MM.1S (cell line): ENCODE measurements around the gene PRCC.

Experiments used
- DNase-seq: peaks from one replicate; pipeline ENCODE4 v3.0.0-alpha.2; 2015
- H2AFZ ChIP-seq: fragments of 300-600 bp; sonication (generic); 2 replicates; pipeline ENCODE4 v1.6.0; 2016; ENCODE audit warnings: antibody characterized with exemption, low read length
- H3F3A ChIP-seq: fragments of 300-600 bp; sonication (generic); 2 replicates; pipeline ENCODE4 v1.6.1; 2016; ENCODE audit warnings: mild to moderate bottlenecking, antibody characterized with exemption, low read length, moderate library complexity, mixed read lengths; ENCODE audit not compliant: insufficient read depth
- H3K27ac ChIP-seq: fragments of 300-600 bp; sonication (generic); 2 replicates; pipeline ENCODE4 v1.5.1; 2016; ENCODE audit warnings: mild to moderate bottlenecking, low read length
- H3K27me3 ChIP-seq: fragments of 300-600 bp; sonication (generic); replicated peaks from 2 replicates; pipeline ENCODE4 v1.6.0; 2016; ENCODE audit warnings: low read length; ENCODE audit not compliant: insufficient read depth
- H3K36me3 ChIP-seq: fragments of 300-600 bp; sonication (generic); replicated peaks from 2 replicates; pipeline ENCODE4 v1.6.1; 2016; ENCODE audit warnings: mild to moderate bottlenecking, low read length, mixed read lengths; ENCODE audit not compliant: insufficient read depth
- H3K4me1 ChIP-seq: fragments of 300-600 bp; sonication (generic); 2 replicates; pipeline ENCODE4 v1.6.1; 2016; ENCODE audit warnings: low read length, mixed read lengths
- H3K4me2 ChIP-seq: fragments of 300-600 bp; sonication (generic); 2 replicates; pipeline ENCODE4 v1.6.0; 2016; ENCODE audit warnings: low read depth, low read length
- H3K4me3 ChIP-seq: fragments of 300-600 bp; sonication (generic); 2 replicates; pipeline ENCODE4 v1.5.1; 2016; ENCODE audit warnings: low read length, mixed read lengths
- H3K79me2 ChIP-seq: fragments of 300-600 bp; sonication (generic); 2 replicates; pipeline ENCODE4 v1.6.1; 2016; ENCODE audit warnings: mixed run types, low read length, mixed read lengths
- H3K9ac ChIP-seq: fragments of 300-600 bp; sonication (generic); 2 replicates; pipeline ENCODE4 v1.6.1; 2016; ENCODE audit warnings: low read length, mixed read lengths
- H3K9me2 ChIP-seq: fragments of 300-600 bp; sonication (generic); replicated peaks from 2 replicates; pipeline ENCODE4 v1.6.1; 2016; ENCODE audit warnings: mild to moderate bottlenecking, low read length, mixed read lengths; ENCODE audit not compliant: insufficient read depth
- H3K9me3 ChIP-seq: fragments of 300-600 bp; sonication (generic); replicated peaks from 2 replicates; pipeline ENCODE4 v1.6.1; 2016; ENCODE audit warnings: mild to moderate bottlenecking, low read length, mixed read lengths; ENCODE audit not compliant: insufficient read depth
- H4K20me1 ChIP-seq: fragments of 300-600 bp; sonication (generic); 2 replicates; pipeline ENCODE4 v1.6.1; 2016; ENCODE audit warnings: mild to moderate bottlenecking, low read length, moderate library complexity, mixed read lengths; ENCODE audit not compliant: insufficient read depth
- CTCF ChIP-seq: fragments of 300-600 bp; sonication (generic); IDR thresholded peaks from 2 replicates; pipeline ENCODE4 v1.5.1; 2016; ENCODE audit warnings: antibody characterized with exemption, low read length, mixed read lengths
- EZH2 ChIP-seq: fragments of 300-600 bp; sonication (generic); optimal IDR thresholded peaks from 2 replicates; pipeline ENCODE3; 2017; ENCODE audit warnings: low read depth, mild to moderate bottlenecking, antibody characterized with exemption, low read length, mixed read lengths
- EZH2phosphoT487 ChIP-seq: fragments of 300-600 bp; sonication (generic); IDR thresholded peaks from 2 replicates; pipeline ENCODE4 v1.6.1; 2018; ENCODE audit warnings: antibody characterized with exemption, low read length

Gene PRCC

GRCh38 chr1:156740741-156741480 is 26.4 kb upstream of the PRCC start, which contains the start of gene MRPL24:
Gene MRPL24 (minus strand): TSS chr1:156741088. CDS start chr1:156738704, 2,384 bp downstream.
- no peak for TF ChIP-seq EZH2phosphoT487
- no peak for TF ChIP-seq CTCF
- no peak for TF ChIP-seq EZH2
- Histone ChIP-seq H3K36me3 (no peaks in the 10 kb centered on the region), H3K9ac (peak within 1 kb of the TSS; percentile 78), H3K79me2 (peaks cover 47% of the 10 kb centered on the region), H2AFZ (peak within 1 kb of the TSS; percentile 47), H3K27me3 (no peaks in the 10 kb centered on the region), H3K27ac (peak within 1 kb of the TSS; percentile 81), H3K4me1 (peaks cover 23% of the 10 kb centered on the region), H3K4me3 (peak within 1 kb of the TSS; percentile 80), H3K9me2 (no peaks in the 10 kb centered on the region), H3K4me2 (peak within 1 kb of the TSS; percentile 67), H3F3A (peaks cover 56% of the 10 kb centered on the region), H3K9me3 (no peaks in the 10 kb centered on the region), H4K20me1 (no peaks in the 10 kb centered on the region)
- DNase-seq, result peak; percentile 100

- Histone ChIP-seq H3F3A (peaks cover 56% of the 10 kb centered on the region), H3K9me2 (no peaks in the 10 kb centered on the region), H2AFZ (0 out of 2 replicates have a peak overlapping the region, but pooled peaks have one; percentile 5), H3K27ac (peak overlapping the region; percentile 57), H3K27me3 (no peaks in the 10 kb centered on the region), H3K4me2 (peak overlapping the region; percentile 67), H3K4me3 (peak overlapping the region; percentile 51), H3K36me3 (no peaks in the 10 kb centered on the region), H3K4me1 (peaks cover 29% of the 10 kb centered on the region), H3K79me2 (peaks cover 53% of the 10 kb centered on the region), H3K9me3 (no peaks in the 10 kb centered on the region), H3K9ac (peak overlapping the region; percentile 19; the same call in 1 of the 2 replicates), H4K20me1 (no peaks in the 10 kb centered on the region)
- no peak for TF ChIP-seq CTCF
- no peak for TF ChIP-seq EZH2phosphoT487
- TF ChIP-seq EZH2, result no peak
- DNase-seq, result peak; percentile 44
Observed at GRCh38 chr1:156741481-156741983, 25.8 kb upstream of the PRCC start.

- Histone ChIP-seq H3K9me2 (no peaks in the 10 kb centered on the region), H3K4me3 (peak overlapping the region; percentile 51), H3K4me2 (peak overlapping the region; percentile 67), H4K20me1 (no peaks in the 10 kb centered on the region), H3K36me3 (no peaks in the 10 kb centered on the region), H3K27me3 (no peaks in the 10 kb centered on the region), H3K9ac (peak overlapping the region; percentile 19; the same call in 1 of the 2 replicates), H3K27ac (peak overlapping the region; percentile 57; the same call in 1 of the 2 replicates), H3K79me2 (peaks cover 58% of the 10 kb centered on the region), H3F3A (peaks cover 56% of the 10 kb centered on the region), H2AFZ (0 out of 2 replicates have a peak overlapping the region, but pooled peaks have one; percentile 5), H3K4me1 (peaks cover 33% of the 10 kb centered on the region), H3K9me3 (no peaks in the 10 kb centered on the region)
- TF ChIP-seq EZH2, result no peak
- TF ChIP-seq CTCF, result no peak
- no peak for TF ChIP-seq EZH2phosphoT487
- no peak for DNase-seq
Observed at GRCh38 chr1:156742017-156742416, 25.3 kb upstream of the PRCC start.
